NCI-H2227 (cell line): ENCODE data around the gene DRC7.

Source experiments
- DNase-seq: peaks from one replicate; lab custom pipeline; 2025; ENCODE audit not compliant: unreplicated experiment; lab: John Stamatoyannopoulos, UW

DRC7 gene

DNA sequence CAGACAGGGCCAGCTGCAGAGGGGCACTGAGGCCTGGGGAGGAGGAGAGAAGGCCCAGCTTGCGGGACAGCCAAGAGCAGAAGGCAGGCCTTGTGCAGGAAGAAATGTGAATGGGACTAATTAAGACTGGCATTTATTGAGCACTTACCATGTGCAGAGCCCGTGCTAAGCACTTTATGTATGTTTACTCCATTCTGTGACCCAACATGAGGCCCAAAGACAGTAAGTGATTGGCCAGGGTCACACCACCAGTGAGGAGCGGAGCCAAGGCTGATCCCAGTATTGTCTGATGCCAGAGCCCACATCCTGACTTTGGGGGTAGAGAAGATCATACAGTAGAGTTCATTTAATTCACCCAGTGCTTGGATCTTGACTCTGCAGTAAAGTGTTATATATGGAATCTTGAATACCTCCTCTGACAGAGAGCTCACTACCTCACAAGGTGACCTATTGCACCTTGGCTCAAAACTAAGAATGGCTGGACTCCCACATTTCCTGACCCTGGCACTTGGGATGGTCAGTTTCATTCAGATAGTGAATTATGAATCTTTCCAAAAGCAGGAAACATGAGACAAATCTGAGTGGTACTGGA is 54.6 kb downstream of the DRC7 start:
- no peak for DNase-seq

GRCh38 chr16:57749856-57750452 is 55.3 kb downstream of the DRC7 start:
- no peak for DNase-seq

DNA sequence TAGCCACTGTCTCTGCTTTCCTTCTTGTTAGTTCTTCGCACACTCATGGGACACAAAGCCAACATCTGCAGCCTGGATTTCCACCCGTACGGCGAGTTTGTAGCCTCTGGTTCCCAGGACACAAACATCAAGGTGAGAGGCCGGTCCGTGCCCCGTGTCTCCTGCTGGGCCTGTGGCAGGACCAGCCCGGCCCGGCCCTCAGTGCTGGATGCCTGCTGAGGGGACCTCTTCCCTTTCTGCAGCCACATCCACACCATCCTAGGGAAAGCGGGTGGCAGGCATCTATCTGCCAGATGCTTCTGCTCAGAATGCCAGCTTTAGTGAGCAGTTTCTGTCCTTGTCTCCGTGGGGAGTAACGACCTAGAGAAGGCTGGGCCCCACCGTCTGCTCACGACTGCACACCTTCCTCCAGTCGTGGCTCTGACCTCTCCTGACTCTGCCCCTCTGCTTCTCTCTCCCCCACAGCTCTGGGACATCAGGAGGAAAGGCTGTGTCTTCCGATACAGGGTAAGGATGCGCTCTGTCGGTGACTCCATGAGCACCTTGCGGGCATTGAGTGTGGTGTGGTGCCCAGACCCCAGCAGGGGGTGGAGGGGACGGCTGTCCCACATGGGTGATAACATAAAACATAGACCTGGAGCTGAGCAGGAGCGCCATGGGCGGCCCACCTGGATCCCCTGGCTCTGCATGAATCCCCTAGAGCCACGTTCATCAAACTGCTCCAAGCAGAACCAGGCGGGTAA is 56.4 kb downstream of the DRC7 start:
- no peak for DNase-seq

DNA sequence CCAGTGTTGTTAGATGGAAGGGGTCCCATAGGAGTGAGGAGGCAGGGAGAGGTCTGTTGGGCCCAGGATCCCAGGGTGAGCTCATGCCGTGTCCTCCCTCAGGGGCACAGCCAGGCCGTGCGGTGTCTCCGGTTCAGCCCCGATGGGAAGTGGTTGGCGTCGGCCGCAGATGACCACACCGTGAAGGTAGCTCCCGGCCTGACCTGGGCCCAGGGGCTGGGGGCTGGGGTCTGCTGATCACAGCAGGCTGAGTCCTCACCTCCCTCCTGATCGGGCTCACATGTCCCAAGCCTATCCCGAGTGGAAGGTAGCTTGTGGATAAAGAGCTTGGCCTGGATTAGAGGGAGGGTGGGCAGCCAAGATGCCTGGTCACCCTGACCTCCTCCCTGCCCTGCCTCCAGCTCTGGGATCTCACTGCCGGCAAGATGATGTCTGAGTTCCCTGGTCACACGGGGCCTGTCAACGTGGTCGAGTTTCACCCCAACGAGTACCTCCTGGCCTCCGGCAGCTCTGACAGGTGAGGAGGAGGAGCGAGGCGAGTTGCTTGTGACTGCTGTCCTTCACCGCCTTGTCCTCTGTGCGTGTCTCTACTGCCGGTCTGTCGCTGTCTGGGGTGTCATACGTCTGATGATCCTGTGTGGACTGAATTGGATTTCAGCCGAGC is 57.1 kb downstream of the DRC7 start:
- DNase-seq, result no peak

DNA sequence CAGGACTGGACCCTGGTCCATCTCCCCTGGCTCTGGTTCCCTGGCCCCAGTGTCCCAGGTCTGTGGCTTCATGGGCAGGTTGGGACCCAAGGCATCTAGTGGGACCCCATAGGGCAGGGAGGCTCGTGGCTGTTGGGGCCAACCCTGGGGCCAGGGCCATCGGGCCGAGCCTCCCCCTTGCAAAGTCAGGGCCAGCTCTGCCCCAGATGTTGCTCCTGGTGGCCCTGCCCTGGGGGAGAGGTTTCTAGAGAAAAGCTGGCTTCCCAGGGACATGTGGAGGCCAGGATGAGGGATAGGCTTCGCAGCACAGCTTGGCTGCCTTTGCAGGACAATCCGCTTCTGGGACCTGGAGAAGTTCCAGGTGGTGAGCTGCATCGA is 57.6 kb downstream of the DRC7 start:
- DNase-seq, result no peak

DNA sequence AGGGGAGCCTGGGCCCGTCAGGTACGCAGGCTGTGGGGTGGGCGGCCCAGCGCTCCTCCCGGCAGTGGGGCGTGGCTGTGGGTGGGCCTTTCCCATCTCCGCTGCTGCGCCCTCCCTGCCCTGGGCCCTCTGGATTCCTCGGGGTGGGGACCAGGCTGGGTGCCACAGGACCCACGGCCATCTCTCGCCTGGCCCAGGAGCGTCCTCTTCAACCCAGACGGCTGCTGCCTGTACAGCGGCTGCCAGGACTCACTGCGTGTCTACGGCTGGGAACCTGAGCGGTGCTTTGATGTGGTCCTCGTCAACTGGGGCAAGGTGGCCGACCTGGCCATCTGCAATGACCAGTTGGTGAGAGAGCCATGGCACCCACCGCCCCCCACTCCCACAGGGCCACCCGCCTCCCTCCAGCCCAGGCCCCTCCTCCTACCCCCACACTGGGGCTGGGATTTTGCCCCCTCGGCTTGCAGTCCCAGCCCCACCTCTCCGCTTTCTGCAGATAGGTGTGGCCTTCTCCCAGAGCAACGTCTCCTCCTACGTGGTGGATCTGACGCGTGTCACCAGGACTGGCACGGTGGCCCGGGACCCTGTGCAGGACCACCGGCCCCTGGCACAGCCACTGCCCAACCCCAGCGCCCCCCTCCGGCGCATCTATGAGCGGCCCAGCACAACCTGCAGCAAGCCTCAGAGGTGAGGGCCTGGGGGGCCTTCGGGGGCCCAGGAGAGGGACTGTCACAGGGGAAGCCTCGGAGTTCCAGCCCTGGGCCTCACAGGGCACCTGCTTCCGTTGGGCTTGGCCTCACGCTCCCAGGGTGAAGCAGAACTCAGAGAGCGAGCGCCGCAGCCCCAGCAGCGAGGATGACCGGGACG is 58.2 kb downstream of the DRC7 start:
- DNase-seq, result no peak

DNA sequence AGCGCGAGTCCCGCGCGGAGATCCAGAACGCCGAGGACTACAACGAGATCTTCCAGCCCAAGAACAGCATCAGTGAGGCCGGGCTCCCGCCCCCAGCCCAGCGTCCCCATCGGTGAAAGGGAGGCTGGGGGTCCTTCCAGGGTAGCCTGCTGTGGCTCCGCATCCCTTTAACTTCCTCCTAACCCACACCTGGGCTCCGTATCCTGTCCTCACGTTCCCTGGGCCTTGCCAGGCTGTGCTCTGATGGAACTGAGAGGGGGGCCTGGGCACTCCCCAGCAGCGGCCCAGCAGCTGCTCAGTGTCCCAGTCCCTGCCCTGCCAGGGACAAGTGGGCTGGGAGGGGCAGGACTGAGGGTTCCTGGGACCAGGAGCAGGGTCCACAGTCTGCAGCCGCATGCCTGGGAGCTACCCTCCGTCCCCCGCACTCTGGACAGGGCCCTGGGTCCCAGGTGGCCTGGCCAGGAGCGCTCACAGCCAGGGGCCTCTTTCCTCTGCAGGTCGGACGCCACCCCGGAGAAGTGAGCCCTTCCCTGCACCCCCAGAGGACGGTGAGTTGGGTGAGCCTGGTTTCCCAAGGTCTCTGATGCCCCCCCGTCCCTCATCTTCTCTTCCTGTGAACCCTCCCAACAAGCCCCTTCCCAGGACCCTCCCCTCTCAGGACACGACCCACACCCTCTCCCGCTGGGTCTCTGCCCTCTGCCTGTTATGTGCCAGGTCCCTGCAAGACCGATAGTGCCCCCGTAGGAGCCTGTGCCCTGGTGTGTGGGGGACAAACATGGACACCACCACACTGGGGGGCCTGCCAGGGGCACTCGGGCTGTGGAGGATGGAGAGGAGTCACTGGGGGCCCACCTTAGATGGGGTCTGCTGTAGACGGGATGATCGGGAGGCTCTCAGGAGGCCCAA is 59.1 kb downstream of the DRC7 start:
- no peak for DNase-seq

- DNase-seq, result no peak
Measured at GRCh38 chr16:57754354-57755060, 59.9 kb downstream of the DRC7 start.

DNA sequence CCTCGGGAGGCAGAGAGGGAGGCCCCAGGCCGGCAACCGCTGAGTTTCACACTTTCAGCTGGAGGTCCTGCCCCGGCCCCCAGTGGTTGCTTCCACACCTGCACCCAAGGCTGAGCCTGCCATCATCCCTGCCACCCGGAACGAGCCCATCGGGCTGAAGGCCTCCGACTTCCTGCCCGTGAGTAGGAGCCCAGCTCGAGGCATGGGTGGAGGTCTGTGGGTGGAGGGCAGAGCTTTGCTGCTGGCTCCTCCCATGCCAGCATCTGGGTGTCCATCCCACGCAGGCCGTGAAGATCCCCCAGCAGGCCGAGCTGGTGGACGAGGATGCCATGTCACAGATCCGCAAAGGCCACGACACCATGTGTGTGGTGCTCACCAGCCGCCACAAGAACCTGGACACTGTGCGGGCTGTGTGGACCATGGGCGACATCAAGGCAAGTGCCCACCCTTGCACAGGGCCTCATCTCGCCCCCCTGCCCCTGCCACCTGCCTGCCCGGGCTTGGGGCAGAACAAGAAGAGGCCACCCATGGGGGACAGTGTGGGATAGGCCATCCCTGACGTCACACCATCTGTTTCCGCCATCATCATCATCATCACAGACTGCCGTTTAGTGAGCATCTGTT is 60.6 kb downstream of the DRC7 start:
- DNase-seq, result no peak

DNA sequence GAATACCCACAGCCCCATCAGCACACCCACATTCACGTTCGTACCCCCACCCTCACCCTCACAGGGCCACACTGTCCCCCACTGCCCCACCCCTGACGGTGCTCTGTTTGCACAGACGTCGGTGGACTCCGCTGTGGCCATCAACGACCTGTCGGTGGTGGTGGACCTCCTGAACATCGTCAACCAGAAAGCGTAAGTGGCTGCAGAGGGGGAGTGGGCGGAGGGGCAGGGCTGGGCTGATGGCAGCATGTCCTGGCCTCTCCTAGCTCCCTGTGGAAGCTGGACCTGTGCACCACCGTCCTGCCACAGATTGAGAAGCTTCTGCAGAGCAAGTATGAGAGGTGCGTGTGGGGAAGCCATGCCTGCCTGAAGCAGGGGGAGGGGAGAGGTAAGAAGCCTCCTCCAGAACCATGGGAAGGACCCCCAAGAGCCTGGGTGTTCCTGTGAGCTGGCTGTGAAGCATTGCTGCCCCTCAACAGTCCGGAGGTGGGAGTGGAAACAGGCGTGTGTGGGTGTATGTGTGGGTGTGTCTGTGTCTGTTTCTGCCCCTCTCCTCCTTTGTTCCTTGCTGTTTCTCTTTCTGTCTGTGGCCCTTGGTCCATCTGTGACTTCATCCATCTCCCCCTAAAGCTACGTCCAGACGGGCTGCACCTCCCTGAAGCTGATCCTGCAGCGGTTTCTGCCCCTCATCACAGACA is 61.3 kb downstream of the DRC7 start:
- no peak for DNase-seq

DNA sequence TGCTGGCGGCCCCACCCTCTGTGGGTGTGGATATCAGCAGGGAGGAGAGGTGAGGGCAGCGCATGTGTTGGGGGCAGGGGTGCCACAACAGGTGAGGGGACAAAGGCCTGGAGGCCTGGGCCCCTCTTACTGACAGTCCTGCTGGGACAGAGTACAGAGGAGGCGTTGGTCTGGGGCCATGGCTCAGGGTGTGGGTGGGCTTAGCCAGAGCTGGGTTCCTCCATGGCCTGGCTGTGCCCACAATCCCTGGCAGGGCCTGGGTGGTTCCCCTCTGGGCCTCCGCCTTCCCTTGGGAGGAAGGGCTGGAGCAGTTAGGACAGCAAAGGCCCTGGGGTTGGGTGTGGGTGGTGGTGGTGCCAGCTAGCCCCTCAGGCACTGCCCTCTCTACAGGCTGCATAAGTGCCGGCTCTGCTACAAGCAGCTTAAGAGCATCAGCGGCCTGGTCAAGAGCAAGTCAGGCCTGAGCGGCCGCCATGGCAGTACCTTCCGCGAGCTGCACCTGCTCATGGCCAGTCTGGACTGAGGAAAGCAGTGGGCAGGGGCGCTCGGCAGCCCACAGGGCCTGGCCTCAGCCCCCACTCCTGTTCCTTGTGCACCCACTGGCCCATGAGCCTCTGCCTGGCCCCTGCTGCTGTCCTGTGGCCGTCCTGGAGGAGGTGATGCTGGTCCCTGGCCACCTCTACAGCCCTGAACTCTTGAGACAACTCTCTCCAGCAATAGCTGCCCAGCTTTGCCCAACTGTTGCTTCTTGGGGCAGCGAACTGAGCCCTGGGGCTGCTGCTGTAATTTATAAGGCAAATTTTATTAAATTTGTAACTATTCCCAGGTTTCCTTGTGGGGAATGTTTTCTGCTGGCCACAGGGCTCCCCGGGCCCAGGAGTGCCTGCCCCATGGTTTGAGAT is 62.1 kb downstream of the DRC7 start:
- no peak for DNase-seq

GRCh38 chr16:57757326-57757786 is 62.8 kb downstream of the DRC7 start:
- DNase-seq, result peak; percentile 68

DNA sequence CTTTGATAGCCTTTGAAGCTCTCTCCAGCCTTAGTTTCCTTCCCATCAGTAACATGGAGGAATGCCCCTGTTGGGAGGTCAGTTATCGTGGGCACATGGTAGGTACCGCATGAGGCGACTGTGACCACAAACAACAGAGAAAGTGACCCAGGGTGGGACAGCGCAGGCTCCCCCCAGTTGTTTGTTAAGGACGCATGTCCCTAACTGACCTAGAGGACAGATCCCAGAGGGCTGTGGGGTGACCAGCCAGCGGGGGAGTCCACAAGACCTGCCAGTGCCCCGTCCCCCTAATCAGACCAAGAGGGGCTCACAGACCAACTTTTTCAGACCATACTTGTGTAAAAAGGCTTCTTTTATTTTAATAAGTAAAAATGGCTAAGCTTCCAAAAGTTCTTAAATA is 63.3 kb downstream of the DRC7 start:
- no peak for DNase-seq

GRCh38 chr16:57758331-57759117 is 63.9 kb downstream of the DRC7 start:
- no peak for DNase-seq

GRCh38 chr16:57759131-57759530 is 64.5 kb downstream of the DRC7 start:
- no peak for DNase-seq

GRCh38 chr16:57759541-57760356 is 65.1 kb downstream of the DRC7 start:
- no peak for DNase-seq
